HepG2 (cell line): ENCODE measurements around the gene DIAPH1. TPM values are rescaled to one million over a fixed set of nuclear protein-coding genes. Genes with fewer than 3 reads are reported as not detected.

Experiments
- AGO2 ChIP-seq: fragments of 200-400 bp; formaldehyde crosslinking; optimal IDR thresholded peaks from 2 replicates; pipeline ENCODE3; 2017; ENCODE audit warnings: mild to moderate bottlenecking, low read depth, low read length, moderate library complexity
- ESRRA ChIP-seq: sonication (generic); formaldehyde crosslinking; IDR thresholded peaks from 2 replicates; pipeline ENCODE4 v1.5.1; 2020; ENCODE audit warnings: mild to moderate bottlenecking, low read depth, missing genetic modification reagents
- GABPA ChIP-seq, 2 experiments: IDR thresholded peaks; 2 replicates each; pipeline ENCODE4 v1.6.1; 2011 to 2016; ENCODE audit warnings: low read depth in 2 of 2, low read length in 1 of 2, missing biosample characterization in 1 of 2, missing genetic modification characterization in 1 of 2
- GLMP ChIP-seq: sonication (generic); formaldehyde crosslinking; IDR thresholded peaks from 2 replicates; pipeline ENCODE4 v1.9.0; 2021; ENCODE audit warnings: missing genetic modification reagents, mild to moderate bottlenecking, borderline replicate concordance
- HNRNPK ChIP-seq: fragments of 200-400 bp; formaldehyde crosslinking; IDR thresholded peaks from 2 replicates; pipeline ENCODE4 v1.6.1; 2018; ENCODE audit warnings: low read length, low read depth, moderate library complexity, mild to moderate bottlenecking; ENCODE audit not compliant: poor library complexity, severe bottlenecking
- KDM2A ChIP-seq: sonication (generic); formaldehyde crosslinking; IDR thresholded peaks from 2 replicates; pipeline ENCODE4 v1.4.0; 2020; ENCODE audit warnings: low read depth, missing genetic modification reagents, borderline replicate concordance
- KIAA2018 ChIP-seq: sonication (generic); formaldehyde crosslinking; IDR thresholded peaks from 2 replicates; pipeline ENCODE4 v1.5.0; 2020; ENCODE audit warnings: mild to moderate bottlenecking, missing genetic modification reagents, borderline replicate concordance
- MAFG ChIP-seq: sonication (generic); formaldehyde crosslinking; IDR thresholded peaks from 2 replicates; pipeline ENCODE4 v1.5.1; 2020; ENCODE audit warnings: mild to moderate bottlenecking, missing genetic modification reagents
- MAZ ChIP-seq, 2 experiments: sonication (generic) in 1 of 2; formaldehyde crosslinking in 1 of 2; IDR thresholded peaks; 2 replicates each; pipeline versions ENCODE4 v1.5.0 to v1.6.1; 2012 to 2020; ENCODE audit warnings: low read depth in 2 of 2, mild to moderate bottlenecking in 2 of 2, borderline replicate concordance in 1 of 2, improper control_type of control experiment in 1 of 2, low read length in 1 of 2, missing genetic modification reagents in 1 of 2, moderate library complexity in 1 of 2
- NFE2L1 ChIP-seq: sonication (generic); formaldehyde crosslinking; IDR thresholded peaks from 2 replicates; pipeline ENCODE4 v1.4.0; 2020; ENCODE audit warnings: missing genetic modification reagents, mild to moderate bottlenecking, borderline replicate concordance
- NR2C2 ChIP-seq: sonication (generic); formaldehyde crosslinking; IDR thresholded peaks from 2 replicates; pipeline ENCODE4 v1.4.0; 2020; ENCODE audit warnings: missing genetic modification reagents, mild to moderate bottlenecking, moderate library complexity, borderline replicate concordance
- STAG1 ChIP-seq: sonication (generic); formaldehyde crosslinking; IDR thresholded peaks from 2 replicates; pipeline ENCODE4 v1.4.0; 2020; ENCODE audit warnings: missing genetic modification reagents
- TGIF2 ChIP-seq: IDR thresholded peaks from 2 replicates; pipeline ENCODE4 v1.6.1; 2016; ENCODE audit warnings: control low read depth, missing compliant biosample characterization
- YEATS2 ChIP-seq: sonication (generic); formaldehyde crosslinking; IDR thresholded peaks from 2 replicates; pipeline ENCODE4 v1.4.0; 2020; ENCODE audit warnings: missing genetic modification reagents, borderline replicate concordance
- ZFP36 ChIP-seq: fragments of 150-350 bp; IDR thresholded peaks from 2 replicates; pipeline ENCODE4 v1.6.1; 2018; ENCODE audit warnings: borderline replicate concordance, low read length, low read depth; ENCODE audit not compliant: partially characterized antibody
- ZFY ChIP-seq: sonication (generic); formaldehyde crosslinking; IDR thresholded peaks from 2 replicates; pipeline ENCODE4 v1.4.0; 2020; ENCODE audit warnings: missing genetic modification reagents
- ZNF20 ChIP-seq: sonication (generic); formaldehyde crosslinking; IDR thresholded peaks from 2 replicates; pipeline ENCODE4 v1.4.0; 2020; ENCODE audit warnings: mild to moderate bottlenecking, moderate library complexity, missing genetic modification reagents
- ZNF205 ChIP-seq: IDR thresholded peaks from 2 replicates; pipeline ENCODE4 v1.6.1; 2018; ENCODE audit warnings: missing biosample characterization, missing genetic modification reagents
- ZNF552 ChIP-seq: sonication (generic); formaldehyde crosslinking; IDR thresholded peaks from 2 replicates; pipeline ENCODE4 v1.9.0; 2022; ENCODE audit warnings: missing genetic modification reagents, mild to moderate bottlenecking, borderline replicate concordance
- ZNF766 ChIP-seq: sonication (generic); formaldehyde crosslinking; IDR thresholded peaks from 2 replicates; pipeline ENCODE4 v1.5.0; 2020; ENCODE audit warnings: missing genetic modification reagents, borderline replicate concordance
- polyA plus RNA-seq, 8 experiments: library from polyadenylated mRNA; depleted of rRNA in 3 of 8; stranded (reverse) in 7 of 8; unstranded in 1 of 8; fragments of >200 nt; fragmentation: Illumina TruSeq in 4 of 8; extraction: Trizol in 4 of 8; gene quantifications; 2 replicates each; pipeline versions ENCODE4 v1.2.1 to v1.2.3, GENCODE V29; 2011 to 2016; ENCODE audit warnings: low read depth in 4 of 8, missing spikeins in 1 of 8, mixed read lengths in 1 of 8; ENCODE audit not compliant: insufficient read depth in 1 of 8
- total RNA-seq, 5 experiments: library from RNA; depleted of rRNA; stranded (reverse); fragments of >200 nt; fragmentation: Illumina TruSeq; extraction: Trizol; gene quantifications; 2 replicates each; pipeline ENCODE4 v1.2.3, GENCODE V29; 2016; ENCODE audit warnings: low read depth in 1 of 5

The DIAPH1 gene
- total and polyA plus RNA-seq, 2 of the 13 experiments (the other 11 are each of a cell fraction or from before 2014, with no cell fraction given) = 25.1 to 33.9 TPM

GRCh38 chr5:141637767-141638419 is 19.1 kb upstream of the DIAPH1 start (continued):
- TF ChIP-seq YEATS2 (CRISPR knock-in tag) (no peak), NR2C2 (CRISPR knock-in tag) (no peak), MAFG (CRISPR knock-in tag) (no peak), ZNF20 (no peak), KDM2A (CRISPR knock-in tag) (0 out of 2 replicates have a peak, but pooled peaks have one; percentile 16), ZFY (CRISPR knock-in tag) (peak; percentile 43), GABPA (IDR thresholded peaks at IDR 0.05; ENCODE audit: low read depth, low read length) (no peak), GABPA (CRISPR knock-in tag; IDR thresholded peaks at IDR 0.05; ENCODE audit: low read depth) (0 out of 2 replicates have a peak, but pooled peaks have one; percentile 16), HNRNPK (no peak), ZNF205 (CRISPR knock-in tag) (0 out of 2 replicates have a peak, but pooled peaks have one; percentile 31), ZNF766 (no peak), NFE2L1 (CRISPR knock-in tag) (no peak), GLMP (CRISPR knock-in tag) (no peak), ZFP36 (no peak), AGO2 (peak; percentile 62), KIAA2018 (CRISPR knock-in tag) (no peak), ZNF552 (0 out of 2 replicates have a peak, but pooled peaks have one; percentile 26), ESRRA (no peak), MAZ (IDR thresholded peaks at IDR 0.05; ENCODE audit: borderline replicate concordance, low read depth, low read length) (0 out of 2 replicates have a peak, but pooled peaks have one; percentile 23), MAZ (CRISPR knock-in tag; IDR thresholded peaks at IDR 0.05; ENCODE audit: low read depth) (no peak), STAG1 (CRISPR knock-in tag) (peak; percentile 26; the same call in 1 of the 2 replicates), TGIF2 (CRISPR knock-in tag) (no peak)
